GM12878 (cell line): ENCODE results near the gene S100A7. TPM values are rescaled to one million over a fixed set of nuclear protein-coding genes. Genes with fewer than 3 reads are reported as not detected.

Experiments used
- ATAC-seq: fragments of 200-7000 bp; cut with Tn5 transposase; 3 replicates; pipeline ENCODE4 v1.9.1; 2020; ENCODE audit warnings: mild to moderate bottlenecking, moderate library complexity
- BruUV-seq: library from RNA; stranded (reverse); fragments of 400-500 nt; replicated peaks from 2 replicates; lab custom pipeline; 2021; lab: Mats Ljungman, UMichigan
- CTCF ChIA-PET: fragments of 300-600 bp; sonication (Branson Sonifier 250); formaldehyde crosslinking; extraction: SDS; loops from one replicate; lab custom pipeline; 2021; ENCODE audit warnings: inconsistent platforms; lab: Yijun Ruan, JAX
- POLR2A ChIA-PET: fragments of 350-600 bp; formaldehyde crosslinking; extraction: SDS; loops from one replicate; lab custom pipeline; 2021; ENCODE audit warnings: inconsistent platforms; lab: Charles Lee
- RAD21 ChIA-PET: fragments of 300-600 bp; sonication (Branson Sonifier 250); formaldehyde crosslinking; loops from one replicate; lab custom pipeline; 2023; ENCODE audit warnings: antibody characterized with exemption; ENCODE audit not compliant: unreplicated experiment; lab: Charles Lee
- SMC1A ChIA-PET: fragments of 300-600 bp; sonication (Branson Sonifier 250); formaldehyde crosslinking; loops from one replicate; lab custom pipeline; 2023; ENCODE audit not compliant: unreplicated experiment, uncharacterized antibody; lab: Charles Lee
- DNase-seq: peaks from one replicate; pipeline ENCODE4 v3.0.0-alpha.2; 2011; ENCODE audit warnings: low read depth, low spot score
- FAIRE-seq: peaks from 3 replicates; lab custom pipeline; 2011; peaks lifted over from hg19 to GRCh38; lab: Jason Lieb, UNC
- H2AFZ ChIP-seq: 2 replicates; pipeline ENCODE4 v1.6.0; 2011; ENCODE audit warnings: low read depth, low read length, control low read depth; ENCODE audit not compliant: control insufficient read depth
- H3K27ac ChIP-seq: 2 replicates; pipeline ENCODE4 v1.5.1; 2011; ENCODE audit warnings: control low read depth; ENCODE audit not compliant: control insufficient read depth, insufficient read depth
- H3K27me3 ChIP-seq, 2 experiments: replicated peaks in 1 of 2; 2 replicates each; pipeline versions ENCODE4 v1.6.0 to v1.6.1; 2011; ENCODE audit warnings: low read length in 1 of 2; ENCODE audit not compliant: control insufficient read depth in 2 of 2, insufficient read depth in 2 of 2
- H3K36me3 ChIP-seq, 2 experiments: 2 replicates each; pipeline ENCODE4 v1.5.1; 2011; ENCODE audit warnings: low read length in 1 of 2; ENCODE audit not compliant: control insufficient read depth in 2 of 2, insufficient read depth in 2 of 2
- H3K4me1 ChIP-seq: 2 replicates; pipeline ENCODE4 v1.6.1; 2011; ENCODE audit warnings: mild to moderate bottlenecking, low read length, moderate library complexity, mixed read lengths; ENCODE audit not compliant: control insufficient read depth, insufficient read depth
- H3K4me2 ChIP-seq: 2 replicates; pipeline ENCODE4 v1.6.0; 2011; ENCODE audit warnings: control low read depth; ENCODE audit not compliant: control insufficient read depth, insufficient read depth
- H3K4me3 ChIP-seq: fragments of 200-600 bp; sonication (generic); 2 replicates; pipeline ENCODE4 v1.5.1; 2016
- H3K79me2 ChIP-seq: 2 replicates; pipeline ENCODE4 v1.6.0; 2011; ENCODE audit warnings: low read length; ENCODE audit not compliant: control insufficient read depth, insufficient read depth
- H3K9ac ChIP-seq: 2 replicates; pipeline ENCODE4 v1.8.0; 2011; ENCODE audit warnings: low read length, control low read depth, mixed read lengths; ENCODE audit not compliant: control insufficient read depth, insufficient read depth
- H3K9me3 ChIP-seq: replicated peaks from 3 replicates; pipeline ENCODE4 v1.5.1; 2011; ENCODE audit warnings: mild to moderate bottlenecking, low read length; ENCODE audit not compliant: control insufficient read depth, insufficient read depth
- H4K20me1 ChIP-seq: 2 replicates; pipeline ENCODE4 v1.6.0; 2011; ENCODE audit not compliant: control insufficient read depth, insufficient read depth
- ATF7 ChIP-seq: fragments of 450-650 bp; IDR thresholded peaks from 2 replicates; pipeline ENCODE4 v1.6.1; 2016; ENCODE audit warnings: low read depth, mild to moderate bottlenecking
- MYC ChIP-seq: IDR thresholded peaks from 2 replicates; pipeline ENCODE4 v1.6.1; 2011; ENCODE audit warnings: mild to moderate bottlenecking, low read length, moderate library complexity, inconsistent platforms; ENCODE audit not compliant: insufficient read depth, insufficient replicate concordance, insufficient read length, severe bottlenecking
- RELA ChIP-seq: fragments of 450-650 bp; IDR thresholded peaks from 2 replicates; pipeline ENCODE4 v1.8.0; 2014; ENCODE audit warnings: borderline replicate concordance; ENCODE audit not compliant: partially characterized antibody
- SP1 ChIP-seq: IDR thresholded peaks from one replicate; pipeline ENCODE4 v1.6.1; 2011; ENCODE audit warnings: low read depth, low read length
- ZNF24 ChIP-seq: fragments of 450-650 bp; IDR thresholded peaks from 2 replicates; pipeline ENCODE4 v1.6.1; 2017; ENCODE audit warnings: antibody characterized with exemption, mild to moderate bottlenecking
- WGBS: methylation state at CpG from one replicate; pipeline ENCODE4 v1.1.6; 2016; ENCODE audit warnings: low lambda C conversion rate; ENCODE audit not compliant: insufficient replicate concordance, insufficient coverage; ENCODE audit errors: missing lambda C conversion rate; 5-methylcytosine and 5-hydroxymethylcytosine counted together
- in situ Hi-C: fragments of 300-500 bp; cut with MboI; formaldehyde crosslinking; loops from 9 replicates; pipeline ENCODE4 v1.14.3; 2018; ENCODE audit warnings: mixed read lengths
- intact Hi-C: fragments of 100-400 bp; cut with micrococcal nuclease; formaldehyde crosslinking; loops from one replicate; pipeline ENCODE4 v1.14.2; 2022; ENCODE audit not compliant: unreplicated experiment
- polyA plus RNA-seq, 11 experiments: library from polyadenylated mRNA; depleted of rRNA in 4 of 11; unstranded in 6 of 11; stranded (reverse) in 5 of 11; fragments of >200 nt; fragmentation: Nextera tagmentation in 4 of 11; fragmentation: Illumina TruSeq in 1 of 11; extraction: Ambion mirVana in 4 of 11; extraction: Trizol in 1 of 11; gene quantifications; 1 replicate in 1 of 11; 2 replicates in 10 of 11; pipeline versions ENCODE4 v1.2.1 to v1.2.3, GENCODE V29; 2011 to 2016; ENCODE audit warnings: inconsistent platforms in 2 of 11, missing spikeins in 2 of 11, low read depth in 1 of 11
- total RNA-seq, 4 experiments: library from RNA; depleted of rRNA in 3 of 4; stranded (reverse); fragments of >200 nt in 3 of 4; fragmentation: Illumina TruSeq in 1 of 4; extraction: Trizol in 1 of 4; gene quantifications; 2 replicates each; pipeline versions ENCODE4 v1.2.1 to v1.2.3, GENCODE V29; 2013 to 2021
- TF ChIP-seq, protein P1 (sequence below): fragments of 450-650 bp; IDR thresholded peaks from 2 replicates; pipeline ENCODE4 v1.6.1; 2016; ENCODE audit warnings: mild to moderate bottlenecking
- TF ChIP-seq, protein P2 (sequence below): IDR thresholded peaks from 2 replicates; pipeline ENCODE4 v1.6.1; 2011; ENCODE audit warnings: borderline replicate concordance, low read depth, mild to moderate bottlenecking, moderate library complexity, low read length; ENCODE audit not compliant: insufficient read depth, poor library complexity, severe bottlenecking

The S100A7 gene
- total and polyA plus RNA-seq, 10 of the 15 experiments (the other 5 are each of a cell fraction or from before 2014, with no cell fraction given): not detected

DNA sequence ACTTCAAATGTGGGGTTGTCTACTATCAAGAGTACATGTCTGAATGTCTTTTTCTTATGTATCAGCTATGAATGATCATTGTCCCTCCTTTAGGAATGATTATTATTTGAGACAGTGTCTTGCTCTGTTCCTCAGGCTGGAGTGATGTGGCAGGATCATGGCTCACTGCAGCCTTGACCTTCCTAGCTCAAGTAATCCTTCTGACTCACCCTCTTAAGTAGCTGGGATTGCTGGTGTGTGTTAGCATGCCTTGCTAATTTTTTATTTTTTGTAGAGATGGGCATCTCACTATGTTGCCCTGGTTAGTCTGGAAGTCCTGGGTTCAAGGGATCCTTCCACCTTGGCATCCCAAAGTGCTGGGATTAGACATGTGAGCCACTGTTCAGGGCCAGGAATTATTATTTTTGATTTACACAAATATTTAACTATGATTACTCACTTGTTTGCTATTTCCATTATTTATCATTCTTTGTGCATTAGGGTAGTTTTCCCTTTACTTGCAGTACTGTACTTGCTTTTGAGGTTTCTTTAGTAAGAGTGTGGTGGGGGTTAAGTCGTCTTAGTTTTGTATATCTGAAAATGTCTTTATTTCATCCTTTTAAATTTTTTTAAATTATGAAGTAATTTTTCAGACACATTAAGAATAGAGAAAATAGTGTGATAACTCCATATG lies 12.8 kb downstream of the S100A7 start:
- FAIRE-seq (no peak), DNase-seq (no peak), ATAC-seq (no peak)
- H3K36me3 ChIP-seq: no peaks in the 10 kb centered on the region
- ChIA-PET SMC1A (interaction anchor here (1.0 kb wide), 1 partner anchor 28 kb away, joined by 3 read pairs; no protein-coding TSS in a partner anchor), CTCF (no interaction called here), POLR2A (no interaction called here), RAD21 (interaction anchor here (0.8 kb wide), 1 partner anchor 20 kb away, joined by 3 read pairs; no protein-coding TSS in a partner anchor)
- no TSS peak for BruUV-seq
- no peaks in the 10 kb centered on the region for H3K9me3 ChIP-seq
- H3K4me1 ChIP-seq: no peaks in the 10 kb centered on the region
- WGBS: 3% methylated on average over 1 of the region's 1 CpG
- no peak overlapping the region for H3K4me2 ChIP-seq
- no peak overlapping the region for H3K27ac ChIP-seq
- in situ Hi-C loops: no loop called here
- intact Hi-C loops: no loop called here
- no peaks in the 10 kb centered on the region for H4K20me1 ChIP-seq
- H2AFZ ChIP-seq: no peak overlapping the region
- TF ChIP-seq ATF7 (no peak), RELA (no peak), MYC (no peak), ZNF24 (no peak), SP1 (no peak)
- TF ChIP-seq, protein P1, sequence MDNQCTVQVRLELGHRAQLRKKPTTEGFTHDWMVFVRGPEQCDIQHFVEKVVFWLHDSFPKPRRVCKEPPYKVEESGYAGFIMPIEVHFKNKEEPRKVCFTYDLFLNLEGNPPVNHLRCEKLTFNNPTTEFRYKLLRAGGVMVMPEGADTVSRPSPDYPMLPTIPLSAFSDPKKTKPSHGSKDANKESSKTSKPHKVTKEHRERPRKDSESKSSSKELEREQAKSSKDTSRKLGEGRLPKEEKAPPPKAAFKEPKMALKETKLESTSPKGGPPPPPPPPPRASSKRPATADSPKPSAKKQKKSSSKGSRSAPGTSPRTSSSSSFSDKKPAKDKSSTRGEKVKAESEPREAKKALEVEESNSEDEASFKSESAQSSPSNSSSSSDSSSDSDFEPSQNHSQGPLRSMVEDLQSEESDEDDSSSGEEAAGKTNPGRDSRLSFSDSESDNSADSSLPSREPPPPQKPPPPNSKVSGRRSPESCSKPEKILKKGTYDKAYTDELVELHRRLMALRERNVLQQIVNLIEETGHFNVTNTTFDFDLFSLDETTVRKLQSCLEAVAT: no peak
- TF ChIP-seq, protein P2, sequence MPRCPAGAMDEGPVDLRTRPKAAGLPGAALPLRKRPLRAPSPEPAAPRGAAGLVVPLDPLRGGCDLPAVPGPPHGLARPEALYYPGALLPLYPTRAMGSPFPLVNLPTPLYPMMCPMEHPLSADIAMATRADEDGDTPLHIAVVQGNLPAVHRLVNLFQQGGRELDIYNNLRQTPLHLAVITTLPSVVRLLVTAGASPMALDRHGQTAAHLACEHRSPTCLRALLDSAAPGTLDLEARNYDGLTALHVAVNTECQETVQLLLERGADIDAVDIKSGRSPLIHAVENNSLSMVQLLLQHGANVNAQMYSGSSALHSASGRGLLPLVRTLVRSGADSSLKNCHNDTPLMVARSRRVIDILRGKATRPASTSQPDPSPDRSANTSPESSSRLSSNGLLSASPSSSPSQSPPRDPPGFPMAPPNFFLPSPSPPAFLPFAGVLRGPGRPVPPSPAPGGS: no peak
- peaks cover 0 to 2% of the 10 kb centered on the region in 2 experiments; a peak in 1 of 4 replicates for H3K27me3 ChIP-seq
- H3K4me3 ChIP-seq: no peak overlapping the region
- H3K79me2 ChIP-seq: no peaks in the 10 kb centered on the region
- H3K9ac ChIP-seq: no peak overlapping the region
